ENCODE measurements around the gene ABHD16A.

DNA sequence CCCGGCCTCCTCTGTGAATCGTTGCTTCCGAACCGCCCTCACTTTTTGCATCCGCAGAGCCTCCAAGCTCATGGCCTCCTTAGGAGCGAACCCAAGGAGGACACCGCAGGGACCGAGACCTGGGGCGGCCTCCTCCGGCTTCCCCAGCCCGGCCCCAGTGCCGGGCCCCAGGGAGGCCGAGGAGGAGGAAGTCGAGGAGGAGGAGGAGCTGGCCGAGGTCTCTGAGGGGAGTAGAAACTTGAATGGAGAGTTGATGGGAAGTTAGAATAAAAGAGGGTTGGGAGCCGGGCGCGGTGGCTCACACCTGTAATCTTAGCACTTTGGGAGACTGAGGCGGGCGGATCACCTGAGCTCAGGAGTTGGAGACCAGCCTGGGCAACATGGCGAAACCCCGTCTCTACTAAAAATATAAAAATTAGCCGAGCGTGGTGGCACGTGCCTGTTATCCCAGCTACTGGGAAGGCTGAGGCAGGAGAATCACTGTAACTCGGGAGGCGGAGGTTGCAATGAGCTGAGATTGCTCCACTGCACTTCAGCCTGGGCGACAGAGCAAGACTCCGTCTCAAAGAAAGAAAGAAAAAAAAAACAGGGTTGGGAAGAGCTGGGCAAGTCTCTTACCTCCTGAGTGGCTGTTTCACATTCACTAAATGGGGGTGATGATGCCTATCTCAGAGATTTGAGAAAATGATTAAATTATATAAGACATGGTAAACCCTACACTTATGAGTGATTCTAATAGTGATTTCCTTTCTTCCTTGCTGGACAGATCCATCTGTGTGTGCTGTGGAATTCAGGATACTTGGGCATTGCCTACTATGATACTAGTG, 37.5 kb upstream of the ABHD16A start:
- TF ChIP-seq, protein P1, sequence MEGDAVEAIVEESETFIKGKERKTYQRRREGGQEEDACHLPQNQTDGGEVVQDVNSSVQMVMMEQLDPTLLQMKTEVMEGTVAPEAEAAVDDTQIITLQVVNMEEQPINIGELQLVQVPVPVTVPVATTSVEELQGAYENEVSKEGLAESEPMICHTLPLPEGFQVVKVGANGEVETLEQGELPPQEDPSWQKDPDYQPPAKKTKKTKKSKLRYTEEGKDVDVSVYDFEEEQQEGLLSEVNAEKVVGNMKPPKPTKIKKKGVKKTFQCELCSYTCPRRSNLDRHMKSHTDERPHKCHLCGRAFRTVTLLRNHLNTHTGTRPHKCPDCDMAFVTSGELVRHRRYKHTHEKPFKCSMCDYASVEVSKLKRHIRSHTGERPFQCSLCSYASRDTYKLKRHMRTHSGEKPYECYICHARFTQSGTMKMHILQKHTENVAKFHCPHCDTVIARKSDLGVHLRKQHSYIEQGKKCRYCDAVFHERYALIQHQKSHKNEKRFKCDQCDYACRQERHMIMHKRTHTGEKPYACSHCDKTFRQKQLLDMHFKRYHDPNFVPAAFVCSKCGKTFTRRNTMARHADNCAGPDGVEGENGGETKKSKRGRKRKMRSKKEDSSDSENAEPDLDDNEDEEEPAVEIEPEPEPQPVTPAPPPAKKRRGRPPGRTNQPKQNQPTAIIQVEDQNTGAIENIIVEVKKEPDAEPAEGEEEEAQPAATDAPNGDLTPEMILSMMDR (IDR thresholded peaks at IDR 0.05; ENCODE audit: poor library complexity, severe bottlenecking): no peak
- TF ChIP-seq POLR2AphosphoS5 (IDR thresholded peaks at IDR 0.05): no peak
- no peak for TF ChIP-seq MXI1 (conservative IDR thresholded peaks at IDR 0.05; ENCODE audit: poor library complexity, severe bottlenecking)
- TF ChIP-seq SMC3 (conservative IDR thresholded peaks at IDR 0.05; ENCODE audit: poor library complexity): no peak

Measured in neural cell (in vitro differentiated cells).